Suprapubic skin (tissue), 4 donors: ENCODE results near the gene GABARAPL1. TPM values are rescaled to one million over a fixed set of nuclear protein-coding genes. Genes with fewer than 3 reads are reported as not detected.

Experiments
- DNase-seq, 2 donors: peaks; one replicate each; pipeline ENCODE4 v3.0.0-alpha.2; 2019; ENCODE audit warnings: low spot score in 2 of 2
- H3K27ac ChIP-seq: fragments of 200-600 bp; sonication (generic); one replicate; pipeline ENCODE4 v1.5.1; 2019
- H3K27me3 ChIP-seq: fragments of 200-600 bp; sonication (generic); one replicate; pipeline ENCODE4 v1.5.1; 2019
- H3K36me3 ChIP-seq: fragments of 200-600 bp; sonication (generic); one replicate; pipeline ENCODE4 v1.5.1; 2019
- H3K4me1 ChIP-seq: fragments of 200-600 bp; sonication (generic); one replicate; pipeline ENCODE4 v1.5.1; 2019
- H3K4me3 ChIP-seq: fragments of 200-600 bp; sonication (generic); one replicate; pipeline ENCODE4 v1.5.1; 2019; ENCODE audit warnings: mild to moderate bottlenecking
- H3K9me3 ChIP-seq: fragments of 200-600 bp; sonication (generic); one replicate; pipeline ENCODE4 v1.5.1; 2019
- CTCF ChIP-seq, 2 donors: fragments of 200-600 bp in 1 of 2; fragments of 450-650 bp in 1 of 2; sonication (generic) in 1 of 2; IDR thresholded peaks; one replicate each; pipeline ENCODE4 v1.5.1; 2016 to 2019; ENCODE audit warnings: antibody characterized with exemption in 2 of 2, mild to moderate bottlenecking in 1 of 2, moderate library complexity in 1 of 2
- EP300 ChIP-seq: sonication (generic); formaldehyde crosslinking; IDR thresholded peaks from one replicate; pipeline ENCODE4 v1.6.1; 2017; ENCODE audit warnings: antibody characterized with exemption
- POLR2A ChIP-seq, 2 donors: fragments of 450-650 bp; IDR thresholded peaks; one replicate each; pipeline ENCODE4 v1.6.1; 2017; ENCODE audit warnings: antibody characterized with exemption in 2 of 2, mild to moderate bottlenecking in 2 of 2, moderate library complexity in 2 of 2
- POLR2AphosphoS5 ChIP-seq, 3 donors: sonication (generic); formaldehyde crosslinking; IDR thresholded peaks; one replicate each; pipeline ENCODE4 v1.6.1; 2017; ENCODE audit warnings: antibody characterized with exemption in 3 of 3
- WGBS: methylation state at CpG from one replicate; pipeline ENCODE4 v1.1.5; 2018; 5-methylcytosine and 5-hydroxymethylcytosine counted together
- total RNA-seq, 4 donors: library from RNA; depleted of rRNA; stranded (reverse); fragments of >200 nt; gene quantifications; one replicate each; pipeline ENCODE4 v1.1.0, GENCODE V29; 2016

GABARAPL1 gene
- total RNA-seq, 4 donors from 2014 or later, result 48.7 to 94.6 (median 81.1) TPM

GRCh38 chr12:10247436-10248058 lies 34.9 kb downstream of the GABARAPL1 start:
- WGBS, result 80% methylated on average over 4 of the region's 5 CpGs
- Histone ChIP-seq H3K27me3 (no peaks in the 10 kb centered on the region), H3K4me1 (no peaks in the 10 kb centered on the region), H3K27ac (no peak overlapping the region), H3K36me3 (no peaks in the 10 kb centered on the region), H3K4me3 (no peak overlapping the region), H3K9me3 (no peaks in the 10 kb centered on the region)
- no peak for DNase-seq
- TF ChIP-seq CTCF (IDR thresholded peaks at IDR 0.05), result no peak
- TF ChIP-seq EP300, result no peak
- no peak for TF ChIP-seq POLR2AphosphoS5 (IDR thresholded peaks at IDR 0.05)
- TF ChIP-seq POLR2A (IDR thresholded peaks at IDR 0.05), result no peak

GRCh38 chr12:10249690-10250455 lies 37.2 kb downstream of the GABARAPL1 start:
- Histone ChIP-seq H3K27ac (no peak overlapping the region), H3K36me3 (no peaks in the 10 kb centered on the region), H3K9me3 (no peaks in the 10 kb centered on the region), H3K27me3 (no peaks in the 10 kb centered on the region), H3K4me3 (no peak overlapping the region), H3K4me1 (no peaks in the 10 kb centered on the region)
- WGBS, result 72% methylated on average over 8 of the region's 8 CpGs
- TF ChIP-seq CTCF (IDR thresholded peaks at IDR 0.05) (no peak), EP300 (no peak), POLR2A (IDR thresholded peaks at IDR 0.05) (no peak), POLR2AphosphoS5 (IDR thresholded peaks at IDR 0.05) (no peak)
- DNase-seq, result no peak

GRCh38 chr12:10251669-10252068 lies 39.0 kb downstream of the GABARAPL1 start:
- TF ChIP-seq EP300 (no peak), POLR2AphosphoS5 (IDR thresholded peaks at IDR 0.05) (no peak), POLR2A (IDR thresholded peaks at IDR 0.05) (no peak), CTCF (IDR thresholded peaks at IDR 0.05) (no peak)
- Histone ChIP-seq H3K36me3 (no peaks in the 10 kb centered on the region), H3K9me3 (peaks cover 4% of the 10 kb centered on the region), H3K4me1 (no peaks in the 10 kb centered on the region), H3K4me3 (no peak overlapping the region), H3K27me3 (no peaks in the 10 kb centered on the region), H3K27ac (no peak overlapping the region)
- WGBS, result 90% methylated on average over 4 of the region's 4 CpGs
- no peak for DNase-seq

- Histone ChIP-seq H3K27ac (no peak overlapping the region), H3K4me3 (no peak overlapping the region), H3K9me3 (peaks cover 4% of the 10 kb centered on the region), H3K36me3 (no peaks in the 10 kb centered on the region), H3K4me1 (no peaks in the 10 kb centered on the region), H3K27me3 (no peaks in the 10 kb centered on the region)
- DNase-seq, result no peak
- no peak for TF ChIP-seq EP300
- TF ChIP-seq POLR2A (IDR thresholded peaks at IDR 0.05), result no peak
- TF ChIP-seq POLR2AphosphoS5 (IDR thresholded peaks at IDR 0.05), result no peak
- no peak for TF ChIP-seq CTCF (IDR thresholded peaks at IDR 0.05)
- 92% methylated on average over 4 of the region's 4 CpGs for WGBS
Observed at GRCh38 chr12:10252201-10252600, 39.5 kb downstream of the GABARAPL1 start.

GRCh38 chr12:10256064-10256463 lies 43.4 kb downstream of the GABARAPL1 start:
- Histone ChIP-seq H3K4me3 (no peak overlapping the region), H3K27ac (no peak overlapping the region), H3K4me1 (no peaks in the 10 kb centered on the region), H3K36me3 (no peaks in the 10 kb centered on the region), H3K9me3 (peaks cover 4% of the 10 kb centered on the region), H3K27me3 (no peaks in the 10 kb centered on the region)
- TF ChIP-seq POLR2AphosphoS5 (IDR thresholded peaks at IDR 0.05), result no peak
- TF ChIP-seq POLR2A (IDR thresholded peaks at IDR 0.05), result no peak
- no peak for TF ChIP-seq EP300
- no peak for TF ChIP-seq CTCF (IDR thresholded peaks at IDR 0.05)
- DNase-seq, result no peak
